Frontal cortex (tissue), 4 donors: Measurements from ENCODE around the gene ADAMTS19. TPM values are rescaled to one million over a fixed set of nuclear protein-coding genes. Genes with fewer than 3 reads are reported as not detected.

ENCODE experiments used
- DNase-seq, 2 donors: peaks; one replicate each; pipeline ENCODE4 v3.0.0; 2012; ENCODE audit warnings: low spot score in 2 of 2
- FAIRE-seq: peaks from 2 replicates; lab custom pipeline; 2012; peaks lifted over from hg19 to GRCh38; lab: Jason Lieb, UNC
- total RNA-seq: library from RNA; depleted of rRNA; stranded (reverse); fragments of >200 nt; gene quantifications from one replicate; pipeline ENCODE4 v1.2.3, GENCODE V29; 2014
- donor health status: control.
- donor health status: control.
- donor health status: control.

The ADAMTS19 gene
- total RNA-seq, 1 donor from 2014 or later, result 6.5 TPM

DNA sequence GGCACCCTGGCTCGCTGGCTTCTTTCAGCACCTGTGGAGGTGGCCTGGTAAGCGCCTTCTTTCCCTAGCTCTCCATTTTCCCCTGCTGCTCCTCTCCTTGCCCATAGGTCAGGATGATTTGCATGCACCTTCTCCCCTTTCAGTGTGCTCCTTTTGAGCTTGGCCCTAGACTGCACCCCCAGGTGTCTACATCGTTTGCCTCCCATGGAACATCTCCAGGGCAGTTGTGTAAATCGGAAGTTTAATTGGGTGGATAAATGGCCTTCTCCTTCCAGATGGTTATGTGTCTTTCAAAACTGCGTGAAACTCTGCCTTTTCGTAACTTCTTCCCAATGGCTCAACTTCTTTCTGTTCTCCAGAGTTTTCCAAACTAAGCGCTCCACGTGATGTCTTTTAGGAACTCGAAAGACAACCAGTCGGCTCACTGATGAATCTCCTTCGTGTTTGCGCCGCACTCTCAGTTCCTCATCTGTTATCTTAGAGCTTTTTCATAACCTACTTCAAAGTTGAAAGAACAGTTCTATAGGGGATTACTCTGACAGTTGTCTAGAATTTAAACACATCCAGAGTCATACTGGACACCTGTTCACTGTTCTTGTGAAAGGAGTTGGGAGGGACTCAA lies 1.7 kb downstream of the ADAMTS19 start:
- no peak for DNase-seq
- no peak for FAIRE-seq

DNA sequence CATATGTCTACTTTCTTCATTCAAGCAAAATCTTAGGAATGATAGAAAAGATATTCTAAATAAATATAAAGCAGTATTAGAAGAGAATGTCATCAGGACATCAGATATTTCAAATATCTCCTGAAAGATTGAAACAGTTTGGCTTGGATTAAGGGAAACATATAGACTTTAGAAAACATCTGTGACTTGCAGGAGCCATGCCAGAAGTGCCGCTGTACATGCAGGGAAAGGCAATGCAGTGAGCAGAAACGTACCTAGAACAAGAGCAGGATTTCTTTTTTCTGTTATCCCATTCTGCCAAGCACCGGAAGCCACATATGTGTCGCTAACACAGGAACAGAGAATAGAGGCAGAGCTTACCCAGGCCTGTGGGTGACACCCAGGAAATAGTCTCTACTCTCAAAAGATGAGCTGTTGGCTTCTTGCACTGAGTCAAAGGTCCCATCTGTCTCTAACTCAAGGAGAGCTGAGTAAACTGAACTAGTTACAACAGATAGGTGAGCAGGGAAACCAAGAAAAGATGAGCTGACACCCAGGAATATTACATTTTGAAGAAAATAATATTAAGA lies 5.8 kb downstream of the ADAMTS19 start:
- DNase-seq (no peak), FAIRE-seq (no peak)

DNA sequence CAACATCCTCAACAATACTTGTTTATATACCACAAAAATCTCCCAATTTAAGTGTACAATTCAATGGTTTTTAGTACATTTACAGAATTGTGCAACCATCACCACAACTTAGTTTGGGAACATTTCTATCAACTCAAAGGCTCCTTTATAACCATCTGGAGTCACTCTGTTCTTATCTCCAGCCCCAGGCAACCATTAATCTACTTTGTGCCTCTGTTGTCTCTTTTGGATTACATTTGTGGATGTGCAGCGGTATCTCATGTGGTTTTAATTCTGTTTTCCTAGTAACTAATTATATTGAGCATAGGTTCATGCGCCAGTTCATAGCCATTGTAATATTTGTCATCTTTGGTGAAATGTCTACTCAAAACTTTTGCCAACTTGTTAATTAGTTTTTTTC lies 14.4 kb downstream of the ADAMTS19 start:
- no peak for DNase-seq
- no peak for FAIRE-seq

DNA sequence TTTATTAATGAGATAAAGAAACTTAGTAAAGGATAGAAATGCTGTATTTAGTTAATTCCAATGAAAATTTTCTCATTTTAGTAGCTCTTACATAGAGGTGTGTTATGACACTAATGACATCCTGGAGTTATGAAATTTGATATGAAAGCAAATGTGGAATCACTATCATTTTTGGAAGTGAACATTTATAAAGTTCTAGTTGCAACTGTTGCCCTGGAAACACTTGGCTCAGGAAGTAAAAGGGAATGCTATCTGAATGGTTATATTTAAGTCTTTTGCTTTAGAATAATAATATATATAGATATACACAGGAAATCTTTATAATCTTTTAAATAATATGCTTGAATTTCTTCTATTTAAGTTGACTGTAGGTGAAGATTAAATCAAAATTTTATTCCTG lies 16.7 kb downstream of the ADAMTS19 start:
- DNase-seq (no peak), FAIRE-seq (no peak)

DNA sequence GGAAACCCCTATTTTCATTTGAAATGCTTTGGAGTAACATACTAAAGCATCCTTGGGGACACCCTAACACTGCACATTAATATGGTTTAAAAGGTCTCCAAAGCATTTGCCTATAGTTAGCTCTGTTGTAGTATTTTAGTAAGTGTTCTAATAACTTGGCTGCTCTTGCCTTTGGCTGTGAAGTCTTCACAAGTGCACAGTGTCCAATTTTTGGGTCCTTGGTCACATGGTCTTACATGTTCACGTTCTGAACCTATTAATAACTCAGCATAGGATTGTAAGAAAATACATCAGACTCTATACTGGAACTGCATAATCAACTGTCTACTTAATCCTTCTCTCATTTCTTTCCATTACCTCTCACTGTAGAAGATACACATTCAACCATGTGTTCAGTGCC lies 17.4 kb downstream of the ADAMTS19 start:
- no peak for FAIRE-seq
- no peak for DNase-seq

DNA sequence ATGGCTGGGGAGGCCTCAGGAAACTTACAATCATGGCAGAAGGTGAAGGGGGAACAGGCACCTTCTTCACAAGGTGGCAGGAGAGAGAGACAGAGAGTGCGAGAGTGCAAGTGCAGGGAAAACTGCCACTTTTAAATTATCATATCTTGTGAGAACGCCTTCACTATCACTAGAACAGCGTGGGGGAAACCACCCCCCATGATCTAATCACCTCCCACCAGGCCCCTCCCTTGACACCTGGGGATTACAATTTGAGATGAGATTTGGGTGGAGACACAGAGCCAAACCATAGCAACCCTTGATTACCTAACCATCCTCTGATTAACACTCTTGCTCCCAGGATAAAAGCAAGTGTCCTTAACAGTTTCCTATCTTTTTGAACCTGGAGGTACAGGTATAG lies 21.1 kb downstream of the ADAMTS19 start:
- FAIRE-seq (no peak), DNase-seq (no peak)

DNA sequence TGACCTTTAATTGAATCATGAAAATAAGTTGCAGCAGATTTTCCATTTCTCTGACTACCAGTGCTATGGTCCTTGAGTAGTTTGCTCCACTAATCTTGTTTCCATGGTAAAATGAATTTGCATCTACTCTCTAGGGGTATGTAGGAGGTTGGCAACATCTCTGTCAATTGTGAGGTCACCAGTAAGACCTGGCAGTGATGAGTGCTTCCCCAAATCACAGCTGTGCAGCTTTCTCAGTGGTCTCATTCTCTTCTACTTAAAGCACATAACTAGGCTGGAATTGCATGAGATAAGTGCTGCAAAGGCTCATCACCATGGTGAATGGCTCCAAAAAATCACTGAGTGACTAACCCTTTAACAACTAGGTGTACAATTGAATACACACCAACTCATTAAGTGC lies 36.3 kb downstream of the ADAMTS19 start:
- FAIRE-seq (no peak), DNase-seq (no peak)

DNA sequence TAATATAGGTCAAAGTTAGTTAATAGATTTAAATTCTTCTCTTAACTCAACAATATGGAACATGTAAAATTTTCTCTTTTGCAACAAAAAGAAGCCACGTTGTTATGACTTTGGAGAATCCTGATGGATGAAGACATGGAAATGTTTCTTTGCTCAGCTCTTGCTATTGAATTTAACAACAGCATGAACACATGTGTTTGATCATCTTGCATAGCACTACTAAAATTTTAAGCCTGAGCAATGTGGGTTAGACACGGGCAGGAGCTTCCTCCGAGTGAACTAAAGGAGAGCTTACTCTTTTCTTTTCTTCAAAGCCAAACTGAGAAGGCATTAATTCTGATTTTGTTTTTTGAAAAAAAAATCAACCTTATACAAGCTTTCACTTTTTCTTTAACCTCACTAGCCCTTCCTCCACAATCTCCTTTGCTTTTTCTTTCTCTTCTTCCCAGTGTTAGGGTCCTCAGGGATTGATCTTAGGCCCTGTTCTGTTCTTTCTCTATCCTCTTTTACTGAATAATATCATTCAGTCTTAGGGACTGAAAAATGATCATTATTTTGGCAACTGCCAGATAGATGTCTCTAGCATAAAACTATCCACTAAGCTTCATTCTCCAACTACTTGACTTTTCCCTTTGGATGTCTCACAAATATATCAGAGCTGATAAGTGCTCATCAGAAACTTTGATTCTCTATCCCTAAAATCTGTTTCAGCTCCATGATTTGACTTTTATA lies 36.9 kb downstream of the ADAMTS19 start:
- no peak for FAIRE-seq
- DNase-seq, result no peak

DNA sequence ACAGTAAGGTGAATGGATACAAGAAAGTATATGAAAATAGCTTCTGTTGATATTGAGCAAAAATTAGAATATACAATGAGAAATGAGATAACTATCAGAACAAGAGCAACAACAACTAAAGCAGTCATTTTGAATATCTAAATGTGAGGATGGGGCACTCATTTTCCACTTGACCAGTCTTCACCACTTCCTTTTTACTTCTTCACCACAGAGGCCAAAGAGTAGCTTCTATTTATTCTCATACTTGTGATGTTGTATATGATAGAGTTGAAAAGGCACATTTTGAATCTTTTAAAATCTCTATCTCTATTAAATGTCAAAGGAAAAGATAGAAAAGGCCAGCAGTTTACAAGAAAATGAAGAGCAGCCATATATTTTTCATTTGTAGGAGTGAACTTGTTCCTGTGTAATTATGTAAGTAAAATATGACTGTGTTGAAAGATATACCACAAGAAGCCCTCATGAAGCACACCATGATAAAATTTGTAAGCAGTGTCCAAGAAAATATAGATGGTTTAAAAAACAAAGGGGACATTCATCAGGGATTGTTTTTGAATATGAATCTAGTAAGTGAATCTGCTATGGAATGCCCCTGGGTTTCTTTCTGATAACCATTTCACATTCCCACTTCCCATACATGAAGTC lies 39.2 kb downstream of the ADAMTS19 start:
- FAIRE-seq, result no peak
- DNase-seq, result no peak

DNA sequence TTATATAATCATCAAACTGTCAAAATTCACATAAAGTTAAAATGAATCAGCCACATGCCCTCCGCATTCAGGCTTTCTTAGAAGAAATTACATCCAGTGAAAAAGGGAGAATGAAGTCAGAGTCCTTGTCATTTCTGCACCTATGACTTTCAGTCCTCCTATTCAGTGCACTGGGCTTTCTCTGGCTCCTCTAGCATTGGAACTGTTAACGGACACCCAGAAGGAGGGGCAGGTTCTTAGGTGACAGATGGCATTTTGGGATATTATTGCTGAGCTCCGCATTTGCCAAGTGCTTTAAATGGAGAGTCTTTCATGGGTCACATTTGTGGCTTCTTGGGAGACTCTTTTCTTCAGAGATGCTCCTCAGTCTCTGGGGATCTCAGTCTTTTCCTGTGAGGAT lies 40.0 kb downstream of the ADAMTS19 start:
- FAIRE-seq, result no peak
- no peak for DNase-seq

DNA sequence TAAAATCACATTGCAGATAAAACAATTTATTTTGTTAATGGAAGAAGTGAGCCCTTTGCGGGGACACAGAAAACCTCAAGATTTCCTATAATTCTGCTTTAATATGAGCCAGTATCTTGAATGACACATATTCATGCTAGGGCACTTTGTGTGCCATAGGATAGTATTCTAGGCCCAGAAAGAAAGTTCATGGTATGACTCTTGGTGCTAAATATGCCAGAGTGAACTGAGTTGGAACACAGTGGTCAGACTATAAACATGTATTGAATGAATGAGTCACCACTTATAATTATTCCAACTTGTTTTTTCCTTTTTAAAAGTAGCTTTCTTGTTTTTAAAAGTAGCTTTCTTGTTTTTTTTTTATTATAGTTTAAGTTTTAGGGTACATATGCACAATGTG lies 46.0 kb downstream of the ADAMTS19 start:
- DNase-seq, result no peak
- FAIRE-seq, result no peak

DNA sequence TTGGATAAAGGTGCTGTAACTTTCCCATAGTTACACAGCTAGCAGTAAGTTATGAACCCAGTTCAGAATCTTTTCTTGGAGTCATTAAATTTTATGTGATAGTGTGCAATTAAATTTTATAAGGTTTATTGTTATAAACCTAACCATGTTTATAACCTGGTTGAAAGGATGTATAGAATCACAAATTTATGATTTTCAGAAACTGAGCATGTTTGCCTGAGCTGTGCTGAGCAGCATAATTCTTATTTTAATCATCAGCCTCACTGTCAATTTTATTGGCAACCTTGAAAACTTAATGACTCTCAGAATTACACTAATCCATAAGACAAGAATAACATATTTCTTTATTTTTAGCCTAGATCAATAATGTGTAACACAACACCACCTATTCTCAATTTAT lies 46.9 kb downstream of the ADAMTS19 start:
- DNase-seq, result no peak
- FAIRE-seq, result no peak

DNA sequence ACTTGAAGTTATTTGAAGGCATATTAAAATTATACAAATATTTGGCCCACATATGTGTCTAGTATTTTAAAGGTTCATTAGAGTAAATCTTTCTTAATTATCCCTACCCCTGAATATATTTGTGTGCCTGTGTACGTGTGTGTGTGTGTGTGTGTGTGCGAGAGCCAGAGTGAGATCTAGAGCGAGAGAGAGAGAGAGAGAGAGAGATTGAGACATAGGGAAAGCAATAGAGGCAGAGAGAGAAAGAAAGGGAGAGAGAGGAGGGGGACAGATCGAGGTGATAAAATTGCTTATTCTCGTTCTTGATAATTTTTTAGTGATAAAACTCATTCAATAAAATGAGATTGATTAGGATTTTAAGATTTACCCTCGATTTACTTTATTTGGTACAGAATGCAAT lies 47.4 kb downstream of the ADAMTS19 start:
- DNase-seq, result no peak
- no peak for FAIRE-seq

DNA sequence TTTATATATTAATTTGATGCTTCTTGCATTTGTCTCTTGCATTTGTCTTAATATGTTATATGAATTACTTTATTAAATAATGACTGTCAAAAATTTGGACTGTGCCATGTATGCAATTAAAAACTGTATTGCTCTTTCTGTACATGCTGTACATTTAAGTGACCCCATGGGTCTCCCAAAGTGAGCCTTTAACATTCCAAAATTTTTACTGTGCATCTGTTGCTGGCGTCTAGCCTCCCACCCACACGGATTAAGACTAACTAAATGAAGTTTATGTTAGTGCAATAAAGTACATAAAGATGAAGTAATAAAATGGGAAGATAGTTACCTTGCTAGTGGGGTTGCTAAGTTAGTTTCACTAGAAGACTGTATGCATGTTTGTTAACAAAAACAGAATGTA lies 48.5 kb downstream of the ADAMTS19 start:
- DNase-seq (no peak), FAIRE-seq (no peak)

DNA sequence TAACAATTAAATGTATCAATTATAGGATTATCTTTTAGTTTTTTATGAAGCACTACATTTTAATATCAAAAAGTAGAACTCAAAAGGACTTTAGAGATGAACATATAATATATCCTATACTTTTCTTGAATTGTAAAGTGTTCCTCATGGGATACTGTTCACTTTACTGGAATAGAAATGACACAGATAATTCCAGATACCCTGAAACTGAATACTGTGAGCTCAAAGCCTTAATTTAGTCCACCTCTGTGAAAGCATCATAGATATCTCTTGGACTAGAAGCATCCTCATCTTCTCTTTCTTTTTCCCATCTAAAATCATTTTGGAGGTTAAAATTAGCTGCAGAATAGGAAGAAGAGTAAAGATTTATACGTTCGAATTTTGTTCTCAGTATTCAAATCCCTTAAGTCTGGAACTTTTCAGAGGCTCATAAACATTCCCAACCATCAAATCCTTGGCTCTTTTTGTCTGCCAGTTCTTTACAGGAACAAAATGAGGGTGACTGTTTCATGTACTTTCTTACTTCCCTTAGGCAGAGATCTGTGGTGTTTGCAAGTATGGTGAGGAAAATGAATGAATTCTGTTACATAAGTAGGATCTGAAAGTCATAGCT lies 49.4 kb downstream of the ADAMTS19 start:
- FAIRE-seq, result peak; percentile 24
- DNase-seq, result no peak

DNA sequence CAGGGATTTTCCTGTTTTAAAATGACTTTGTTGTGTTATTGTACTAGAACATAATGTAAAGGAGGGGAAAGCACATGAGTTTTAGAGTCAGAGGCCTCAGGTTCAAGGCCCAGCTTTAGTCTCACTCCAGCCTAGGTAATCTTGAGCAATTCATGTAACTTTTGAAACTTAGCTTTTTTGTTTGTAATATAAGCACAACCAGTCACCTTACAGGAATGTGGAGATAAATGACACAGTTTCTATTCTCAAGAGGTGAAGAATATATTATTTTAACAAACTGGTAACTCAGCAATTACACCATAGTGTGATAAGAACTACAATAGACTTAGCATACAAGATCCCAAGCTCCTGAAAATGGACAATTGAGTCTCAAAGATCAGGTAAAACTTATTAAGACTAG lies 51.2 kb downstream of the ADAMTS19 start:
- FAIRE-seq (no peak), DNase-seq (no peak)

DNA sequence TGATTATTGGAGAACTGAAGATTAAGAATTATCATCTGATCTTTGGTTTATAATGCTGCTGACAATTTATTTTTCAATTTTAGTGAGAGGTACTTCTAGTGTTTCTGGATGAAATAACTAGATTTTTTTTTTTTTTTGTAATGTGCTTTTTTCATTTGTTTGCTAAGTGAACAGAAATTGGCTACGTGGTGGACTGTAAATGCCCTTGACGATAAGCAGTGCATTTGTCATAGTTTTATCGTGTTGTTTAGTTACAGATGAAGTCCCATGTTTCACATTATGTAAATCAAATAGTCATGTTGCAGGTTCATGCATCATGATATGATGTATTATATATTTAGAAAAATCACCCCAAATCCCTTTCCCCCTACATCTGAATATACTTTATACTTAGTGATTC lies 81.0 kb downstream of the ADAMTS19 start:
- FAIRE-seq, result no peak
- DNase-seq, result no peak

DNA sequence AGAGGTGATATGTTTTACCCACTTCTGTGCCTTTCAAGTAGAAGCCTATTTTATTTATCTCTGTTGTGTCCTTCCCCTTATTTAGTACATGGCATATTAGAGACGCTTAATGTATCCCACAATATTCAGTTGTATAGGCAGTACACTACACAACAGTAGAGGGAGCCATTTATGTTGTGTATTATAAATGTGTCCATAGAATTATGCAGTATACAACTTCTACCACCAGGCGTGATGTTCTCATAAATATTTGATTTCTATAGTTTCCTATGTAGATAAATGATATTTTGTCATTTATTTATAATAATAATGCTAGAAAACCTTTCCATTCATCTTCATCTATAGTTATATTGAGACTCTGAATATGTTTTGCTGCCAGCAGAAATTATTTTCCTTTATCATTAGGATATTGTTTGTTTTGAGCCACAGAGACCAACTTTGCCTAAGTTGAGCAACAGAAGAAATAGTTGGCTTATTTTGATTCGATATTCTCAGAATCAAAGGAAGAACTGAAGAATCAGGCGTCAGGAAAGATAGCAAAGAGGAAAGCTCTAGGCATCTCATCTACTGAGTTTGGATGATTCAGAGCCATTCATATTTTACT lies 81.7 kb downstream of the ADAMTS19 start:
- FAIRE-seq (no peak), DNase-seq (no peak)

DNA sequence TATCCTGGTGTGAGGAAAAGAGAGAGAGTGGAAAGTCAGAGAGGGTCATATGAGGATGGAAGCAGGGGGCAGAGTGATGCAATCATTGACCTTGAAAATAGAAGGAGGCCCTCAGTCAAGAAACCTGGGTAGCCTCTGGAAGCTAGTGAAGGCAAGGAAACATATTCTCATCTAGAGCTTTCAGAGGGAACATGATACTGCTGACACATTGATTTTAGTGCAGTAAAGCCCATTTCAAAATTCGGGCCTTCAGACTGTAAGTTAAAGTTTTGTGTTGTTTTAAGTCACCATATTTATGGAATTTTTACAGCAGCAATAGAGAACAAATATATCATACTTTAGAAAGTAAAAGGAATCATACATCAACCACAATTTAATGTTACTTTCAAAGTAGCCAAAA lies 87.0 kb downstream of the ADAMTS19 start:
- DNase-seq, result no peak
- no peak for FAIRE-seq

DNA sequence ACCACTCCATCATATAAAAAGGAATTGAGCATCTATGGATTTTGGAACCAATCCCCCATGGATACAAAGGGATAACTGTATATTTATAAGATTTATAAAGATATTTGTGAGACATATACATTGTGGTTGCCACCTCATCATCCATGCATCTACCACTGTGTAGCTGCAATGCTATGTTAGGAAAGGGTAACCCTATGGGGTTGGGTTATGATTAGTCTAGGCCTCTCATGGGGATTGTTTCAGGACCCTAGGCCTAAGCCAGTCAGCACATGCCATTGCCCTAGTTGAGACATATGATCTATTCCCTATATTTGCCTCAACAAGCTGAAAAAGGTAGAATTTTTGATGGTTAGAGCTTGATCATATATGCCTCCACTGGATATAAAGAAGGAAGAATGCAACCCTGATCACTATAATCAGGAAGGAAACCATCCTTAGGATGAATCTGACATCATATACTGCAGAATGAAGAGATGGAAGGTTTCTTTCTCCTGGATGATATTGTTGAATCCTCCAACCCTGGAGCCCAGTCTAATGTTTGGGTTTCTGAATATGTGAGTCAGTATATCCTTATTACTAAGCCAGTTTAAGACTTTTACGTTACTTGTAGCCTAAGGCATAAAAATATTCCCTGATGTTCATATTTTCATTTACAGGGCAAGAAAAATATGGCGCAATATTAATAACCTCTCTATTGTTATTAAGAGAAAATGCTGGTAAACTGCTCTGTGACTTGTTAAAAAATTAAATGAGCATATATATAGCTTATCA lies 94.2 kb downstream of the ADAMTS19 start:
- FAIRE-seq (no peak), DNase-seq (no peak)
